Activated CD4-positive, alpha-beta T cell treated with anti-CD3 and anti-CD28 coated beads, Interleukin-2, amount 10 ng/mL, durations not matched to agents 7 days and 5 days (primary cell): ENCODE measurements around the gene SUSD6. TPM values are rescaled to one million over a fixed set of nuclear protein-coding genes. Genes with fewer than 3 reads are reported as not detected.
A peak's percentile ranks its signal among the peaks of the same experiment; 100 is the strongest.
"Not testable (repeated sequence)": the region's sequence is repeated elsewhere in the genome, so short reads cannot be mapped to it uniquely, and the experiment has no call there.

Experiments
- CTCF ChIA-PET: fragments of 350-600 bp; sonication (Branson Sonifier 250); formaldehyde crosslinking; loops from one replicate; lab custom pipeline; 2021; ENCODE audit warnings: antibody characterized with exemption; lab: Charles Lee
- POLR2A ChIA-PET: fragments of 350-600 bp; sonication (Branson Sonifier 250); formaldehyde crosslinking; loops from one replicate; lab custom pipeline; 2021; ENCODE audit warnings: antibody characterized with exemption; lab: Charles Lee
- DNase-seq: peaks from one replicate; pipeline ENCODE4 v3.0.0-alpha.2; 2020
- H3K27ac Mint-ChIP-seq: one replicate; pipeline ENCODE4 v1.8.0; 2021; ENCODE audit warnings: mild to moderate bottlenecking, moderate library complexity, mixed read lengths
- H3K27me3 Mint-ChIP-seq: one replicate; pipeline ENCODE4 v1.8.0; 2021; ENCODE audit warnings: mixed read lengths
- H3K36me3 Mint-ChIP-seq: one replicate; pipeline ENCODE4 v1.8.0; 2021; ENCODE audit warnings: low read depth, mixed read lengths
- H3K4me1 Mint-ChIP-seq: one replicate; pipeline ENCODE4 v1.8.0; 2021; ENCODE audit warnings: mixed read lengths
- H3K4me3 Mint-ChIP-seq: one replicate; pipeline ENCODE4 v1.8.0; 2021; ENCODE audit warnings: mild to moderate bottlenecking, moderate library complexity, mixed read lengths
- H3K9me3 Mint-ChIP-seq: one replicate; pipeline ENCODE4 v1.8.0; 2021; ENCODE audit warnings: mixed read lengths
- total RNA-seq, 2 experiments: library from RNA; stranded (reverse); gene quantifications; one replicate each; pipeline ENCODE4 v1.2.3, GENCODE V29; 2021

Gene SUSD6
- total RNA-seq, 2 experiments from 2014 or later: 42.6 to 45.0 TPM

DNA sequence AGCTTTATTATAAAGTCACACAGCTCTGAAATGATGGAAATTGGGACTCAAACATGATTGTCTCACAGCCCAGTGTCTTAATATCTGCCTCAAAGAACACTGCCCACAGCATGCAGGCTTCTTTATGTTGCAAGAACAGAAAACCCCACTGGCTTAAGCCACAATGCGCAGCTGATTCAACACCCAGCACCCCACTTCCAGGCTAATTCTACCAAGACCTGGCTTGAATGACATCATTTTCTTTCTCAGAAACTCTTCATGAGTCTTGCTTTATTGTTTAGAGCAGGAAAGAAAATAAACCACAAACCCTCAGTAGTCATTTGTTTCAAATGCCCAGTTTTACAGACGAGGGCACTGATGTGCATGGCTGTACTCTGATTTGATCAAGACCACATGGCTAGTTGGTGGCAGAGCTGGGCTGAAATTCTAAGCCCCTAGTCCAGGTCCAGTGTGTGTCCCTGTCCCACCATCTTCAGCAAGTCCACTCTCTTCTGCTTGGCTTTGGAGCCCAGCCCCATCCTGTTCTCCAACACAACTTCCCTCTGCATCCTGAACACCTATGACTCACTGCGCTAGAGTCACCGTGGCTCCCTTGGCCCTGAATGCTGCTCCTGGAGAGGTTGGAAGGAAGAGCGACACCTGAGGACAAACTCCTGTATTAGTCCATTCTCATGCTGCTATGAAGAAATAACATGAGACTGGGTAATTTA, 105.2 kb downstream of the SUSD6 start:
- H3K36me3 Mint-ChIP-seq: peaks cover 45% of the 10 kb centered on the region
- H3K4me3 Mint-ChIP-seq: no peak overlapping the region
- H3K27me3 Mint-ChIP-seq: no peaks in the 10 kb centered on the region
- CTCF ChIA-PET: interaction anchor here (1.1 to 1.4 kb wide), 2 partner anchors 10 to 14 kb away, joined by 4 to 6 read pairs; no protein-coding TSS in a partner anchor
- peaks cover 59% of the 10 kb centered on the region for H3K4me1 Mint-ChIP-seq
- no peaks in the 10 kb centered on the region for H3K9me3 Mint-ChIP-seq
- DNase-seq: peak; percentile 48
- H3K27ac Mint-ChIP-seq: peak overlapping the region; percentile 78
- POLR2A ChIA-PET: no interaction called here

- H3K4me3 Mint-ChIP-seq, DNase-seq, POLR2A ChIA-PET, H3K9me3 Mint-ChIP-seq, H3K27me3 Mint-ChIP-seq: not testable (repeated sequence)
- H3K4me1 Mint-ChIP-seq: peaks cover 39% of the 10 kb centered on the region
- H3K27ac Mint-ChIP-seq: peak overlapping the region; percentile 31
- CTCF ChIA-PET: interaction anchor here (0.6 to 1.7 kb wide), 3 partner anchors 9 to 134 kb away, joined by 3 to 4 read pairs (median 4); no protein-coding TSS in a partner anchor
- H3K36me3 Mint-ChIP-seq: peaks cover 25% of the 10 kb centered on the region
Measured at GRCh38 chr14:69718614-69719013, 107.2 kb downstream of the SUSD6 start.

DNA sequence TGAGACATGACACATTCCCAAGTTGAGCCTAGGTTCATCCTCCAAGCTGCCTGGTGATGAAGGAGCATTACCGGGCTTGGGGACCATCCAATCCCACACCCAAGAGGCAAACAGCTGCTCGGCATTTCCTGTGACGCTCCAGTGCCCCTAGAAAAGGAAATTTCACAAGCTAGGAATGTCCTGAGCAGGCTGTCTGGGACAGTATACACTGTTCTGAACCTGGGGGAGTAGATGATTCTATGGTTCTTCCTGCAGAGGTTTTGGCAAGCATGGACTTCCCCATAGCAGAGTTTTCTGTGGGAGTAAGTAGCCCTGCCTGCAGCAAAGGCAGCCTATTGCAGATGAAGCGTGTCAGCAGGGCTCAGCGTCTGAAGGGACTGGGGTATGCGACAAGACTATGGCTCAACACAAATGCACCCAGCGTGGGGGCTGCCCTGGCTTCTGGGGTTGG, 108.1 kb downstream of the SUSD6 start:
- no peak for DNase-seq
- ChIA-PET CTCF (interaction anchor here (0.7 to 1.7 kb wide), 4 partner anchors 17 to 135 kb away, joined by 3 to 5 read pairs (median 4); no protein-coding TSS in a partner anchor), POLR2A (no interaction called here)
- Mint-ChIP-seq H3K4me1 (peaks cover 30% of the 10 kb centered on the region), H3K36me3 (peaks cover 17% of the 10 kb centered on the region), H3K27ac (no peak overlapping the region), H3K9me3 (no peaks in the 10 kb centered on the region), H3K4me3 (no peak overlapping the region), H3K27me3 (no peaks in the 10 kb centered on the region)

DNA sequence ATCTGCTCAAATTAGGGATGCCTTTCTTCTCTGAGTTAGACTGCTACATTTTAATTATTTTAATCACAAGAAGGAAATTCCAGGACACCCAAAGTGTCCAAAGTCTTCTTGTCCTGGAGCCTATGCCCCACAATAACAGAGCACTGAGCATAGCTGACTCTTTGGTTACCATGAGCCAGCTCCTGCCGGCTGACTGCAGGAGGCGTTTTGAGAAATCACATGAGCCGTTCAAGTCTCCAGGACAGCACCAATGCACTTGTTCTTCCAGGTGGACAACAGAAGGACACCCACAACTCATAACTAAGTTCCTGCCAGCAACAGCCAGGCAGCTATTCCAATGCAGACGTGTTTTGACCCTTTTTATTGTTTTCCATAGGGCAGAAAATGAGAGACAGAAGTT, 109.5 kb downstream of the SUSD6 start:
- no peak overlapping the region for H3K27ac Mint-ChIP-seq
- H3K4me3 Mint-ChIP-seq: no peak overlapping the region
- H3K9me3 Mint-ChIP-seq: no peaks in the 10 kb centered on the region
- no peak for DNase-seq
- CTCF ChIA-PET: interaction anchor here (1.4 kb wide), 1 partner anchor 19 kb away, joined by 5 read pairs; no protein-coding TSS in a partner anchor
- POLR2A ChIA-PET: no interaction called here
- peaks cover 9% of the 10 kb centered on the region for H3K36me3 Mint-ChIP-seq
- no peaks in the 10 kb centered on the region for H3K27me3 Mint-ChIP-seq
- peaks cover 26% of the 10 kb centered on the region for H3K4me1 Mint-ChIP-seq

GRCh38 chr14:69726761-69727511, 115.5 kb downstream of the SUSD6 start:
- H3K27ac Mint-ChIP-seq: peak overlapping the region; percentile 79
- no peaks in the 10 kb centered on the region for H3K36me3 Mint-ChIP-seq

GRCh38 chr14:69727860-69728259, 116.5 kb downstream of the SUSD6 start:
- no peak for DNase-seq
- ChIA-PET CTCF (interaction anchor here (0.6 to 2.7 kb wide), 18 partner anchors 10 to 142 kb away, joined by 3 to 18 read pairs (median 4); partner anchors contain the start of gene SRSF5), POLR2A (no interaction called here)
- no peaks in the 10 kb centered on the region for H3K9me3 Mint-ChIP-seq
- no peaks in the 10 kb centered on the region for H3K36me3 Mint-ChIP-seq
- H3K4me1 Mint-ChIP-seq: peaks cover 36% of the 10 kb centered on the region
- H3K27me3 Mint-ChIP-seq: no peaks in the 10 kb centered on the region
- H3K4me3 Mint-ChIP-seq: no peak overlapping the region
- H3K27ac Mint-ChIP-seq: no peak overlapping the region

More at GRCh38 chr14:69726761-69727511, 115.5 kb downstream of the SUSD6 start:
- H3K27me3 Mint-ChIP-seq: no peaks in the 10 kb centered on the region
- no peaks in the 10 kb centered on the region for H3K9me3 Mint-ChIP-seq
- DNase-seq: peak; percentile 82
- H3K4me3 Mint-ChIP-seq: peak overlapping the region; percentile 65
- CTCF ChIA-PET: interaction anchor here (0.6 to 2.7 kb wide), 36 partner anchors 9 to 489 kb away, joined by 3 to 18 read pairs (median 4); partner anchors contain the start of gene SRSF5
- POLR2A ChIA-PET: no interaction called here
- H3K4me1 Mint-ChIP-seq: peaks cover 36% of the 10 kb centered on the region

DNA sequence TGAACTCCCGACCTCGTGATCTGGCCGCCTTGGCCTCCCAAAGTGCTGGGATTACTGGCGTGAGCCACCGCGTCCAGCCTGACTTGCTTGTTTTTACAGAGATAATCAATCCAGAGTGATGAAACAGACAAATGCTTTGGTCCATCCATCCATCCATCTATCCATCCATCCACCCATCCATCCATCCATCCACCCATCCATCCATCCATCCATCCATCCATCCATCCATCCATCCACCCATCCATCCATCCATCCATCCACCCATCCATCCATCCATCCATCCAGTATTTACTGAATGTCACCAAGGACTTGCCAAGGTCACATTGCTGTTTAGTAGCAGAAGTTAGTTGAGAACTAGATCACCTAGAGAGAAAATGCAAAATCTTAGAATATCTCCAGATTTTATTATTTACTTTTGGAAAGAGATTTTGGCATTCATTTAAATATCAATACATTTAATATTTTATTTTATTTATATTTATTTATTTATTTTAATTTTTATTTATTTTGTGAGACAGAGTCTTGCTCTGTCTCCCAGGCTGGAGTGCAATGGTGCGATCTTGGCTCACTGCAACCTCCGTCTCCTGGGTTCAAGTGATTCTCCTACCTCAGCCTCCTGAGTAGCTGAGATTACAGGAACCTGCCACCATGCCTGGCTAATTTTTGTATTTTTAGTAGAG, 120.7 kb downstream of the SUSD6 start:
- H3K36me3 Mint-ChIP-seq, H3K9me3 Mint-ChIP-seq, H3K27ac Mint-ChIP-seq, H3K4me3 Mint-ChIP-seq, H3K27me3 Mint-ChIP-seq, DNase-seq, POLR2A ChIA-PET: not testable (repeated sequence)
- peaks cover 23% of the 10 kb centered on the region for H3K4me1 Mint-ChIP-seq
- CTCF ChIA-PET: interaction anchor here (1.1 kb wide), 1 partner anchor 19 kb away, joined by 4 read pairs; no protein-coding TSS in a partner anchor

DNA sequence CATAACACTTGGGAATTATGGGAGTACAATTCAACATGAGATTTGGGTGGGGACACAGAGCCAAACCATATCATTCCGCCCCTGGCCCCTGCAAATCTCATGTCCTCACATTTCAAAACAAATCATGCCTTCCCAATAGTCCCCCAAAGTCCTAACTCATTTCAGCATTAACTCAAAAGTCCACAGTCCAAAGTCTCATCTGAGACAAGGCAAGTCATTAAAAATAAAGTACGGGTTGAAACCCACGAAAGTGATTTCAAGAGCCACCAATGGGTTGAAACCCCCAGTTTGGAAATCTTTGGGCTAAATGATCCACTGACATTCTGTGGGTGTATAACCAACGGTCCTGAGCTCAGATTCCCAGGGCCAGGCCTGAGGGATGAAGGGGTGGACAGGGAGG, 125.0 kb downstream of the SUSD6 start:
- DNase-seq, H3K27ac Mint-ChIP-seq, H3K36me3 Mint-ChIP-seq, H3K4me3 Mint-ChIP-seq, POLR2A ChIA-PET, H3K9me3 Mint-ChIP-seq, CTCF ChIA-PET, H3K27me3 Mint-ChIP-seq, H3K4me1 Mint-ChIP-seq: not testable (repeated sequence)

DNA sequence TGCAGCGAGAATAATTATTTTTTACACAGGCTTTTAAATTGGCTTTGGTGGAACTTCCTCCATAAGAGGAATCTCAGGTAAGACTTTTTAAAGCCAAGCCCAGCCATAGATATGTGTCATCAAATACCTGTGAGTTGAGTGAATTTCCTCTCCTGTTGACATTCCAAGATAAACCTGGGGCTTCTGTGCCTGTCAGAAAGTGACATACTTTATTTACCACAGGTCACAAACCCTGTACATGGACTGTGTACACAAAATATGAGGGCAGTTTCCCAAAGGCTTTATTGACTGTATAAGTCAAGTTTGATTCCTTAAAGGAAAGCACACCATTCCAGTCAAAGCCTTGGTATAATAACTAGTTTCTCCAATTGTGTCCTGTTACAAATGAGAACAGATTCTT, 129.7 kb downstream of the SUSD6 start:
- no peak overlapping the region for H3K27ac Mint-ChIP-seq
- peaks cover 9% of the 10 kb centered on the region for H3K9me3 Mint-ChIP-seq
- POLR2A ChIA-PET: no interaction called here
- H3K4me3 Mint-ChIP-seq: no peak overlapping the region
- CTCF ChIA-PET: interaction anchor here (1.7 kb wide), 1 partner anchor 14 kb away, joined by 5 read pairs; no protein-coding TSS in a partner anchor
- DNase-seq: no peak
- H3K36me3 Mint-ChIP-seq: peaks cover 3% of the 10 kb centered on the region
- H3K4me1 Mint-ChIP-seq: peaks cover 2% of the 10 kb centered on the region
- H3K27me3 Mint-ChIP-seq: no peaks in the 10 kb centered on the region

- CTCF ChIA-PET: interaction anchor here (0.6 to 1.2 kb wide), 2 partner anchors 9 to 152 kb away, joined by 4 to 5 read pairs; no protein-coding TSS in a partner anchor
- Mint-ChIP-seq H3K27ac (no peak overlapping the region), H3K36me3 (no peaks in the 10 kb centered on the region), H3K4me1 (peaks cover 7% of the 10 kb centered on the region), H3K4me3 (no peak overlapping the region), H3K9me3 (no peaks in the 10 kb centered on the region), H3K27me3 (no peaks in the 10 kb centered on the region)
- DNase-seq: no peak
- POLR2A ChIA-PET: no interaction called here
Measured at GRCh38 chr14:69749956-69750355, 138.6 kb downstream of the SUSD6 start.

GRCh38 chr14:69750495-69750894, 139.1 kb downstream of the SUSD6 start:
- no peak overlapping the region for H3K27ac Mint-ChIP-seq
- H3K4me3 Mint-ChIP-seq: no peak overlapping the region
- H3K27me3 Mint-ChIP-seq: no peaks in the 10 kb centered on the region
- CTCF ChIA-PET: interaction anchor here (0.9 to 1.2 kb wide), 2 partner anchors 9 to 31 kb away, joined by 3 to 5 read pairs; no protein-coding TSS in a partner anchor
- H3K9me3 Mint-ChIP-seq: no peaks in the 10 kb centered on the region
- POLR2A ChIA-PET: no interaction called here
- H3K4me1 Mint-ChIP-seq: peaks cover 12% of the 10 kb centered on the region
- H3K36me3 Mint-ChIP-seq: no peaks in the 10 kb centered on the region
- no peak for DNase-seq

DNA sequence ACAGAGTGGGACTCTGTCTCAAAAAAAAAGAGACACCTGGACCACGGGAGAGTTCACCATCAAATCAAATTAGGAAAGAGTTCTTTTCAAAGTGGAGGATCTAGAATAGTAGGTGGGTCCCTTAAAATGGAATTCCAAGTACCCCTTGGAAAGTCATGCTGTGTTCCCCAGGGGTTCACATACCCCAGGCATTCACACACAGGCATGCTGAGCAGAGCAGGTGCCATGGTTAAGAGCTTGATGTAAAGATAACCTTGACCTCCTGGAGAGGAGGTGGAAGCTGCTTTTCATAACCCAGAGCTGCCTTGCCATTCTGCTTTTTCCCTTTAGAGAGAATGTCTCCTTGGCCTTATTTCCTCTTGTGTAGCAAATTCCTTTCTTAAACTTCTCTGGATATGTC, 141.4 kb downstream of the SUSD6 start:
- H3K9me3 Mint-ChIP-seq: no peaks in the 10 kb centered on the region
- CTCF ChIA-PET: interaction anchor here (0.6 kb wide), 1 partner anchor 796 kb away, joined by 3 read pairs; no protein-coding TSS in a partner anchor
- no peaks in the 10 kb centered on the region for H3K27me3 Mint-ChIP-seq
- H3K27ac Mint-ChIP-seq: no peak overlapping the region
- DNase-seq: no peak
- H3K36me3 Mint-ChIP-seq: no peaks in the 10 kb centered on the region
- peaks cover 13% of the 10 kb centered on the region for H3K4me1 Mint-ChIP-seq
- no peak overlapping the region for H3K4me3 Mint-ChIP-seq
- POLR2A ChIA-PET: no interaction called here
